Loucy (cell line): ENCODE results near the gene OGG1.

Experiments used
- EZH2phosphoT487 ChIP-seq: fragments of 200-600 bp; IDR thresholded peaks from 2 replicates; pipeline ENCODE4 v1.6.1; 2018; ENCODE audit warnings: antibody characterized with exemption, mild to moderate bottlenecking, moderate library complexity, borderline replicate concordance
- TF ChIP-seq, protein P1 (sequence below): fragments of 200-600 bp; sonication (generic); conservative IDR thresholded peaks from 2 replicates; pipeline ENCODE4 v1.5.1; 2014; ENCODE audit warnings: mild to moderate bottlenecking, antibody characterized with exemption, low read length

- TF ChIP-seq EZH2phosphoT487: no peak
- TF ChIP-seq, protein P1, sequence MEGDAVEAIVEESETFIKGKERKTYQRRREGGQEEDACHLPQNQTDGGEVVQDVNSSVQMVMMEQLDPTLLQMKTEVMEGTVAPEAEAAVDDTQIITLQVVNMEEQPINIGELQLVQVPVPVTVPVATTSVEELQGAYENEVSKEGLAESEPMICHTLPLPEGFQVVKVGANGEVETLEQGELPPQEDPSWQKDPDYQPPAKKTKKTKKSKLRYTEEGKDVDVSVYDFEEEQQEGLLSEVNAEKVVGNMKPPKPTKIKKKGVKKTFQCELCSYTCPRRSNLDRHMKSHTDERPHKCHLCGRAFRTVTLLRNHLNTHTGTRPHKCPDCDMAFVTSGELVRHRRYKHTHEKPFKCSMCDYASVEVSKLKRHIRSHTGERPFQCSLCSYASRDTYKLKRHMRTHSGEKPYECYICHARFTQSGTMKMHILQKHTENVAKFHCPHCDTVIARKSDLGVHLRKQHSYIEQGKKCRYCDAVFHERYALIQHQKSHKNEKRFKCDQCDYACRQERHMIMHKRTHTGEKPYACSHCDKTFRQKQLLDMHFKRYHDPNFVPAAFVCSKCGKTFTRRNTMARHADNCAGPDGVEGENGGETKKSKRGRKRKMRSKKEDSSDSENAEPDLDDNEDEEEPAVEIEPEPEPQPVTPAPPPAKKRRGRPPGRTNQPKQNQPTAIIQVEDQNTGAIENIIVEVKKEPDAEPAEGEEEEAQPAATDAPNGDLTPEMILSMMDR: no peak
Observed at GRCh38 chr3:9701006-9701405, 48.7 kb upstream of the OGG1 start.
